K562 (cell line): ENCODE data around the gene PUSL1. TPM values are rescaled to one million over a fixed set of nuclear protein-coding genes. Genes with fewer than 3 reads are reported as not detected.

Experiments
- CEBPG ChIP-seq, 3 experiments: fragments of 200-800 bp in 1 of 3; sonication (Bioruptor generic) in 1 of 3; sonication (generic) in 1 of 3; formaldehyde crosslinking in 1 of 3; IDR thresholded peaks in 2 of 3; conservative IDR thresholded peaks in 1 of 3; 2 replicates each; pipeline versions ENCODE4 v1.6.1 to v1.8.0; 2016 to 2022; ENCODE audit warnings: missing compliant biosample characterization in 2 of 3, missing genetic modification characterization in 2 of 3, mild to moderate bottlenecking in 1 of 3, missing genetic modification reagents in 1 of 3
- GATAD2B ChIP-seq: fragments of 450-650 bp; IDR thresholded peaks from 2 replicates; pipeline ENCODE4 v1.6.1; 2017; ENCODE audit warnings: mild to moderate bottlenecking, borderline replicate concordance
- HMGN3 ChIP-seq: IDR thresholded peaks from 2 replicates; pipeline ENCODE4 v1.6.1; 2011; ENCODE audit warnings: borderline replicate concordance, low read depth, mild to moderate bottlenecking, mixed read lengths, low read length; ENCODE audit not compliant: insufficient read length; ENCODE audit errors: extremely low read depth
- HNRNPL ChIP-seq: fragments of 200-400 bp; formaldehyde crosslinking; IDR thresholded peaks from 2 replicates; pipeline ENCODE4 v1.6.1; 2017; ENCODE audit warnings: low read depth, mild to moderate bottlenecking, low read length
- IRF1 ChIP-seq: sonication (generic); formaldehyde crosslinking; IDR thresholded peaks from 2 replicates; pipeline ENCODE4 v1.8.0; 2022; ENCODE audit warnings: missing genetic modification reagents, mild to moderate bottlenecking, borderline replicate concordance
- NR2C1 ChIP-seq, 2 experiments: fragments of 450-650 bp; IDR thresholded peaks; 2 replicates each; pipeline ENCODE4 v1.6.1; 2017; ENCODE audit warnings: mild to moderate bottlenecking in 2 of 2, antibody characterized with exemption in 1 of 2, inconsistent platforms in 1 of 2, missing compliant biosample characterization in 1 of 2, missing genetic modification characterization in 1 of 2
- PHF20 ChIP-seq: fragments of 450-650 bp; IDR thresholded peaks from 2 replicates; pipeline ENCODE4 v1.6.1; 2018; ENCODE audit not compliant: partially characterized antibody
- POLR2A ChIP-seq: fragments of 450-650 bp; conservative IDR thresholded peaks from 2 replicates; pipeline ENCODE4 v1.6.1; 2016
- PRMT5 ChIP-seq: sonication (generic); formaldehyde crosslinking; IDR thresholded peaks from 2 replicates; pipeline ENCODE4 v1.5.0; 2020; ENCODE audit warnings: missing genetic modification reagents
- RBM14 ChIP-seq: fragments of 200-400 bp; formaldehyde crosslinking; IDR thresholded peaks from 2 replicates; pipeline ENCODE4 v1.6.1; 2018; ENCODE audit warnings: low read depth, mild to moderate bottlenecking, low read length, moderate library complexity, borderline replicate concordance; ENCODE audit not compliant: insufficient read depth
- RBM17 ChIP-seq: fragments of 200-400 bp; formaldehyde crosslinking; IDR thresholded peaks from 2 replicates; pipeline ENCODE4 v1.6.1; 2017; ENCODE audit warnings: low read depth, mild to moderate bottlenecking, low read length, borderline replicate concordance
- SAFB ChIP-seq: fragments of 200-400 bp; formaldehyde crosslinking; IDR thresholded peaks from 2 replicates; pipeline ENCODE4 v1.6.1; 2017; ENCODE audit warnings: low read depth, low read length, borderline replicate concordance
- SAP30 ChIP-seq: fragments of 200-600 bp; sonication (generic); IDR thresholded peaks from 2 replicates; pipeline ENCODE4 v1.6.1; 2012; ENCODE audit warnings: borderline replicate concordance, low read depth, mild to moderate bottlenecking, moderate library complexity, low read length, control low read depth, inconsistent platforms; ENCODE audit not compliant: insufficient read depth, poor library complexity, severe bottlenecking
- SOX6 ChIP-seq: fragments of 450-650 bp; IDR thresholded peaks from 2 replicates; pipeline ENCODE4 v1.6.1; 2014; ENCODE audit warnings: mild to moderate bottlenecking
- SRSF1 ChIP-seq: fragments of 200-400 bp; formaldehyde crosslinking; IDR thresholded peaks from 2 replicates; pipeline ENCODE4 v1.6.1; 2017; ENCODE audit warnings: mild to moderate bottlenecking, low read depth, low read length, moderate library complexity
- TARDBP ChIP-seq: fragments of 450-650 bp; IDR thresholded peaks from 2 replicates; pipeline ENCODE4 v1.6.1; 2016
- TEAD2 ChIP-seq: fragments of 450-650 bp; IDR thresholded peaks from 2 replicates; pipeline ENCODE4 v1.6.1; 2016; ENCODE audit warnings: missing genetic modification characterization, control low read depth, missing compliant biosample characterization
- TEAD4 ChIP-seq, 2 experiments: sonication (generic) in 1 of 2; formaldehyde crosslinking in 1 of 2; IDR thresholded peaks; 2 replicates each; pipeline versions ENCODE4 v1.6.1 to v1.8.0; 2012 to 2022; ENCODE audit warnings: borderline replicate concordance in 1 of 2, inconsistent platforms in 1 of 2, low read length in 1 of 2, mild to moderate bottlenecking in 1 of 2, missing genetic modification reagents in 1 of 2
- ZBED1 ChIP-seq: IDR thresholded peaks from 2 replicates; pipeline ENCODE4 v1.6.1; 2014
- ZFX ChIP-seq: sonication (generic); formaldehyde crosslinking; IDR thresholded peaks from 2 replicates; pipeline ENCODE4 v1.8.0; 2022; ENCODE audit warnings: mild to moderate bottlenecking, missing genetic modification reagents, moderate library complexity
- ZNF24 ChIP-seq: fragments of 450-650 bp; IDR thresholded peaks from 2 replicates; pipeline ENCODE4 v1.6.1; 2016
- ZNF717 ChIP-seq: fragments of 250-450 bp; sonication (Bioruptor Pico); IDR thresholded peaks from 2 replicates; pipeline ENCODE4 v1.5.0; 2021
- polyA plus RNA-seq, 8 experiments: library from polyadenylated mRNA; depleted of rRNA in 4 of 8; stranded (reverse) in 5 of 8; unstranded in 3 of 8; fragments of >200 nt; fragmentation: Nextera tagmentation in 2 of 8; fragmentation: Illumina TruSeq in 1 of 8; extraction: Ambion mirVana in 2 of 8; extraction: Trizol in 1 of 8; gene quantifications; 2 replicates each; pipeline versions ENCODE4 v1.2.1 to v1.2.3, GENCODE V29; 2011 to 2014; ENCODE audit warnings: inconsistent platforms in 1 of 8, missing spikeins in 1 of 8
- total RNA-seq, 7 experiments: library from RNA; depleted of rRNA in 6 of 7; stranded (reverse); fragments of >200 nt in 6 of 7; fragmentation: Illumina TruSeq in 2 of 7; extraction: Trizol in 2 of 7; gene quantifications; 2 replicates each; pipeline versions ENCODE4 v1.2.1 to v1.2.3, GENCODE V29; 2011 to 2021; ENCODE audit warnings: low replicate concordance in 1 of 7
- TF ChIP-seq, protein P1 (sequence below), 3 experiments: fragments of 200-800 bp in 1 of 3; sonication (Bioruptor generic) in 1 of 3; sonication (generic) in 1 of 3; formaldehyde crosslinking in 1 of 3; IDR thresholded peaks; 2 replicates each; pipeline versions ENCODE4 v1.6.1 to v1.8.0; 2016 to 2022; ENCODE audit warnings: mild to moderate bottlenecking in 2 of 3, missing compliant biosample characterization in 2 of 3, missing genetic modification characterization in 2 of 3, missing genetic modification reagents in 1 of 3
- TF ChIP-seq, protein P2 (sequence below): fragments of 450-650 bp; IDR thresholded peaks from 2 replicates; pipeline ENCODE4 v1.6.1; 2016

PUSL1 gene
- total and polyA plus RNA-seq, 9 of the 15 experiments (the other 6 are each of a cell fraction or from before 2014, with no cell fraction given): 0.62 to 86.9 (median 13.6) TPM

DNA sequence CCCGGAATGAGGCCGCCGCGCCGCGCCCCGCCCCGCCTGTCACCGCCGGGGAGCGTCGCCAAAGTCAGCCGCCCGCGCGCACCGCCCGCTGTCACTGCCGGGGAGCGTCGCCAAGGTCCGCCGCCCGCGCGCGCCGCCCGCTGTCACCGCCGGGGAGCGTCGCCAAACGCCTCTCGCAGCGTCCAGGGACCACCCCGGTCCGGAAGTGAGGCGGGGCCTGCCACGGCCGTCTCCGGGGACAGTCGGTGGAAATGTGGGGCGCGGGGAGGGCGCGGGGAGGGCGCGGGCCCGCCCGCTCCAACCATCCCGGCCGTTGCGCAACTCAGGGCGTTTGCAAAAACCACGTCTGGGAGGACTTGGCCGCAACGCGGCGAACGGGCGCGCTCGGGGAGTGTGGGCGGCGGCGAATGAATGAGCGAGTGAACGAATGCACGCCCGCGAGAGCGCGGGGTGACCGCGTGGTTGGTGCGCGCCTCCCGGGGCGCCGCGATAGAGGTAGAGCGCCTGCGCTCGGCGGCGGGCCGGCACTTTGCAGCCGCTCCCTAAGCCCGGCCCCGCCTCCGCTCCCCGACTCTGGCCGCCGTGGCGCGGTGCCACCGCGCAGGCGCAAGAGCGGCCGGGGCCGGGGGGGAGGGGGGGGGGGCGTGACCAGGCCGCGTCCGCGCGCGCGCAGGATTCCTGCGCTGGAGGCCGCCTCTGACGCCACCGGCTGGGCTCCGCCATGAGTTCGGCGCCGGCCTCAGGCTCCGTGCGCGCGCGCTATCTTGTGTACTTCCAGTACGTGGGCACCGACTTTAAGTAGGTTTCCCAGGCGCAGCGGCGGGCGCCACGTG, at the start of gene PUSL1, which contains the start of gene ACAP3 (continued):
- TF ChIP-seq RBM17: no peak
- TF ChIP-seq ZFX (CRISPR knock-in tag): peak; percentile 66
- peak; percentile 97 for TF ChIP-seq CEBPG (CRISPR knock-in tag; IDR thresholded peaks at IDR 0.05)
- peak; percentile 97 to 100 for TF ChIP-seq CEBPG (tag; conservative IDR thresholded peaks at IDR 0.05 in 1 of 2, IDR thresholded peaks at IDR 0.05 in 1 of 2)
- TF ChIP-seq, protein P1, sequence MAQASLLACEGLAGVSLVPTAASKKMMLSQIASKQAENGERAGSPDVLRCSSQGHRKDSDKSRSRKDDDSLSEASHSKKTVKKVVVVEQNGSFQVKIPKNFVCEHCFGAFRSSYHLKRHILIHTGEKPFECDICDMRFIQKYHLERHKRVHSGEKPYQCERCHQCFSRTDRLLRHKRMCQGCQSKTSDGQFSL (CRISPR knock-in tag; IDR thresholded peaks at IDR 0.05): peak; percentile 96
- TF ChIP-seq, protein P1 (tag; IDR thresholded peaks at IDR 0.05): peak in 1 of 2 experiments; percentile 99; a peak in 2 of 4 replicates
- 0 out of 2 replicates have a peak, but pooled peaks have one; percentile 5 for TF ChIP-seq TEAD4 (IDR thresholded peaks at IDR 0.05; ENCODE audit: low read length)
- TF ChIP-seq TEAD4 (CRISPR knock-in tag; IDR thresholded peaks at IDR 0.05; ENCODE audit: borderline replicate concordance): no peak
- TF ChIP-seq TARDBP: peak; percentile 77
- TF ChIP-seq TEAD2 (tag): no peak
- peak; percentile 40 for TF ChIP-seq GATAD2B
- TF ChIP-seq ZNF24: peak; percentile 99
- TF ChIP-seq SAFB: peak; percentile 86
- TF ChIP-seq IRF1: 0 out of 2 replicates have a peak, but pooled peaks have one; percentile 36
- TF ChIP-seq, protein P2, sequence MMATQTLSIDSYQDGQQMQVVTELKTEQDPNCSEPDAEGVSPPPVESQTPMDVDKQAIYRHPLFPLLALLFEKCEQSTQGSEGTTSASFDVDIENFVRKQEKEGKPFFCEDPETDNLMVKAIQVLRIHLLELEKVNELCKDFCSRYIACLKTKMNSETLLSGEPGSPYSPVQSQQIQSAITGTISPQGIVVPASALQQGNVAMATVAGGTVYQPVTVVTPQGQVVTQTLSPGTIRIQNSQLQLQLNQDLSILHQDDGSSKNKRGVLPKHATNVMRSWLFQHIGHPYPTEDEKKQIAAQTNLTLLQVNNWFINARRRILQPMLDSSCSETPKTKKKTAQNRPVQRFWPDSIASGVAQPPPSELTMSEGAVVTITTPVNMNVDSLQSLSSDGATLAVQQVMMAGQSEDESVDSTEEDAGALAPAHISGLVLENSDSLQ: peak; percentile 23; the same call in 1 of the 2 replicates
- peak; percentile 63 for TF ChIP-seq POLR2A
- peak; percentile 91 for TF ChIP-seq SAP30
- TF ChIP-seq RBM14: 0 out of 2 replicates have a peak, but pooled peaks have one; percentile 39
- 0 out of 2 replicates have a peak, but pooled peaks have one; percentile 55 for TF ChIP-seq PRMT5 (CRISPR knock-in tag)
- no peak; the same call in none of the 2 replicates for TF ChIP-seq SOX6
- peak; percentile 20 for TF ChIP-seq PHF20
- 0 out of 2 replicates have a peak, but pooled peaks have one; percentile 34 for TF ChIP-seq ZBED1
- TF ChIP-seq HNRNPL: 0 out of 2 replicates have a peak, but pooled peaks have one; percentile 11
- TF ChIP-seq NR2C1 (IDR thresholded peaks at IDR 0.05): no peak
- no peak for TF ChIP-seq NR2C1 (tag; IDR thresholded peaks at IDR 0.05)
- TF ChIP-seq HMGN3: peak; percentile 37
- peak; percentile 70; the same call in 1 of the 2 replicates for TF ChIP-seq SRSF1
- TF ChIP-seq ZNF717 (CRISPR knock-in tag): no peak
